ENCODE measurements around the gene MEF2C. TPM values are rescaled to one million over a fixed set of nuclear protein-coding genes. Genes with fewer than 3 reads are reported as not detected.

Gene MEF2C
- total and polyA plus RNA-seq, 2 donors = 8.0 to 12.8 TPM

- H3K36me3 ChIP-seq (ENCODE audit: control insufficient read depth in 2 of 2, insufficient read depth in 2 of 2, low read length in 1 of 2) = no peaks in the 10 kb centered on the region
- no peak for DNase-seq (ENCODE audit: low read depth in 6 of 9, low spot score in 9 of 9)
- 5% methylated on average over 52 of the region's 52 CpGs for WGBS
- peaks cover 0 to 15% of the 10 kb centered on the region in 2 donors for H3K4me1 ChIP-seq (ENCODE audit: control insufficient read depth in 2 of 2, insufficient read depth in 2 of 2, low read length in 2 of 2)
- H3K9me3 ChIP-seq (ENCODE audit: control insufficient read depth in 2 of 2, insufficient read depth in 1 of 2, low read length in 1 of 2) = peaks cover 1 to 4% of the 10 kb centered on the region in 2 donors
- no peak overlapping the region for H3K27ac ChIP-seq (ENCODE audit: low read depth in 1 of 2, low read length in 1 of 2)
- peaks cover 75 to 98% of the 10 kb centered on the region in 2 donors for H3K27me3 ChIP-seq (ENCODE audit: control insufficient read depth in 2 of 2, insufficient read depth in 1 of 2, low read length in 1 of 2)
- no peak overlapping the region for H3K4me3 ChIP-seq (ENCODE audit: low read length in 2 of 2)
These were observed 190.8 kb downstream of the MEF2C start for GRCh38 chr5:88691945-88692868.

DNA sequence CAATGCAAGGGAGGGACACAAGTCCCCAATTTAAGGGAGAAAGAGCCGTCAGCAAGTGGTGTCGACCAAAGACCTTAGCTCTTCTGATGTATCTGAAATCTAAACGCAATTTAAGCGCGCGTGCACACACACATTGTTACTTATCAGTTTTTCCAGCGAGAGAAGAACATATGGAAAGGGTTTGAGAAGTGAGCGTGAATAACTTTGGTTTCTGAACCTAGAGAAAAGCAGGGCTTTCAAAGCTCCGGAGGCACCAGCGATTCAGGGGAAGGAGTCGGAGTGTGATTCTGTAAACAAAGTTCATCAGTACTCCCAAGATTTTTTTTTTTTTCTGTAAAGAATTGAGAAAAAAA is 191.8 kb downstream of the MEF2C start:
- H3K4me3 ChIP-seq (ENCODE audit: low read length in 2 of 2) = no peak overlapping the region
- 7% methylated on average over 11 of the region's 11 CpGs for WGBS
- H3K36me3 ChIP-seq (ENCODE audit: control insufficient read depth in 2 of 2, insufficient read depth in 2 of 2, low read length in 1 of 2) = no peaks in the 10 kb centered on the region
- peaks cover 83 to 100% of the 10 kb centered on the region in 2 donors for H3K27me3 ChIP-seq (ENCODE audit: control insufficient read depth in 2 of 2, insufficient read depth in 1 of 2, low read length in 1 of 2)
- H3K27ac ChIP-seq (ENCODE audit: low read depth in 1 of 2, low read length in 1 of 2) = no peak overlapping the region
- H3K9me3 ChIP-seq (ENCODE audit: control insufficient read depth in 2 of 2, insufficient read depth in 1 of 2, low read length in 1 of 2) = peaks cover 1 to 4% of the 10 kb centered on the region in 2 donors
- peaks cover 0 to 15% of the 10 kb centered on the region in 2 donors for H3K4me1 ChIP-seq (ENCODE audit: control insufficient read depth in 2 of 2, insufficient read depth in 2 of 2, low read length in 2 of 2)
- DNase-seq (ENCODE audit: low read depth in 6 of 9, low spot score in 9 of 9) = no peak

DNA sequence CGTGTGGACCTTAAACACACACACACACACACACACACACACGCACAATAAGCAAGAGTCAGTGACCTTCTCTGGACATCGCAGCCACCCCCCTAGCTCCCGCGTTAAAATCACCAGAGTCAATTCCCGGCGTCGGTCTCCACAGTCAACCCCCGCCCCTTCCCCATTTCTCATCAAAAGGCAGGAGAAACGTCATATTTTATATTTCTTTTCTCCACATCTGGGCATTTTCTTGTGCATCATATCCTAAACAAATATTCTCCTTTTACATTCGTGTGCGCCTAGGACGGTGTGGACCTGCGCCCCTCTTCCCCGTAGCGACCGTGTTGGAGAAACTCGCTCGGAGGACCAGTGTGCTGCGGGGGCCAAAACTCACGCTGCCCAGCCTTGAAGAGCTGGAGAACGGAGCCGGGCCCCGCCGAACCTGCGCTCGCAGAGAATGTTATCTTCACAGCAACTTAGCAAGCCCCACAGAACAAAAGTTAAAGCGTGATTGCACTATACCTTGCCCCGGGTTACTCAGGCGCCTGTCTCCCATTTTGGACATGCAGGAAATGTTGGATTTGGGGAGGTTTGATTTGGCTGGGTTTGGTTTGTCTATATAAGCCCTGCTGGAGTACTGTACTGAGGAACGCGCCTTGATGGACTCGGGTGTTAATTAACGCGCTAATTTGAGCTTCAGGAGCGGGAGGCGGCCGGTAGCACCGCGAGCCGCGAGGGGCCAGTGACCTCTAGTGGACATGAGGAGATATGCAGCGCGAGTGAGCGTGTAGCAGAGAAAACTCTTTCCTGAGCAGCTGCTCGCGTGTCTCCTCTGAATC is 192.4 kb downstream of the MEF2C start:
- Histone ChIP-seq H3K4me3 (ENCODE audit: low read length in 2 of 2) (no peak overlapping the region), H3K36me3 (ENCODE audit: control insufficient read depth in 2 of 2, insufficient read depth in 2 of 2, low read length in 1 of 2) (no peaks in the 10 kb centered on the region), H3K4me1 (ENCODE audit: control insufficient read depth in 2 of 2, insufficient read depth in 2 of 2, low read length in 2 of 2) (peaks cover 0 to 15% of the 10 kb centered on the region in 2 donors), H3K27me3 (ENCODE audit: control insufficient read depth in 2 of 2, insufficient read depth in 1 of 2, low read length in 1 of 2) (peaks cover 85 to 100% of the 10 kb centered on the region in 2 donors), H3K9me3 (ENCODE audit: control insufficient read depth in 2 of 2, insufficient read depth in 1 of 2, low read length in 1 of 2) (peaks cover 1 to 4% of the 10 kb centered on the region in 2 donors), H3K27ac (ENCODE audit: low read depth in 1 of 2, low read length in 1 of 2) (no peak overlapping the region)
- DNase-seq (ENCODE audit: low read depth in 6 of 9, low spot score in 9 of 9) = peak in 5 of 9 donors; percentile 32 to 77 (median 45)
- WGBS = 5% methylated on average over 47 of the region's 47 CpGs

DNA sequence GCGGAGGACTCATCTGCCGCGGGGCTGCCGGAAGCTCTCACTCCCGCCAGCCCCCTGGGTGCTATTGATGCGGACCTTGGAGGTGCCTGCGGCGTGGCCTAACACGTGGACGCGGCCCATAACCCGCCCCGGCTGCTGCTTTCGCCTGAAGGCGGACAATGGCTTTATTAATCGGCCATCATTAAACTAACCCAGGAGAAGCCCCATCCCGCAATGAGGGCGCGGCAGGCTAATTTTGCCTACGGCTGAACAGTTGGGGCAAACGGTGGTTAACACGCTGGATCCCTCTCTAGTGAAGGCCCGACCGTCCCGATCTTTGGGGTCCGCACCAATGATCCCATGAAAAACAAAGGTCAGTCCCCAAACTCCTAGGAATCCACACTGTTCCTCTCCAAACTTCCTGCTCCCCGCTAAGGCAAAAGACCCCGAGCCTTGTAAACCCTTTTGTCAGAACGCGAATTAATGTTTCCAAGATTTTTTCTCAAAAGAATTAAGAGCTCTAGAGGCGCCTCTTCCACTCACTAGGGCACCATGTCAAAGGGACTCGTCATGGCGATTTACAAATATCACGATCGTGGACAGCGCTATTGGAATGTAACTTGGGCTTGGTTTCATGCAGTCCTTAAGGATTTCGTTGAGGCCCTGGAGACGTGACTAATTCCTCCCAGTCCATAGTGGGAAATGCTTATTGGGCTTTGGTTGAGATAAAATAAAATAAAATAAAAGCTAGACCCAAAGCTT is 193.1 kb downstream of the MEF2C start:
- Histone ChIP-seq H3K36me3 (ENCODE audit: control insufficient read depth in 2 of 2, insufficient read depth in 2 of 2, low read length in 1 of 2) (no peaks in the 10 kb centered on the region), H3K4me3 (ENCODE audit: low read length in 2 of 2) (no peak overlapping the region), H3K4me1 (ENCODE audit: control insufficient read depth in 2 of 2, insufficient read depth in 2 of 2, low read length in 2 of 2) (peaks cover 0 to 15% of the 10 kb centered on the region in 2 donors), H3K9me3 (ENCODE audit: control insufficient read depth in 2 of 2, insufficient read depth in 1 of 2, low read length in 1 of 2) (peaks cover 0 to 3% of the 10 kb centered on the region in 2 donors), H3K27me3 (ENCODE audit: control insufficient read depth in 2 of 2, insufficient read depth in 1 of 2, low read length in 1 of 2) (peaks cover 86 to 100% of the 10 kb centered on the region in 2 donors), H3K27ac (ENCODE audit: low read depth in 1 of 2, low read length in 1 of 2) (no peak overlapping the region)
- peak in 1 of 9 donors; percentile 5 for DNase-seq (ENCODE audit: low read depth in 6 of 9, low spot score in 9 of 9)
- 9% methylated on average over 38 of the region's 38 CpGs for WGBS

DNA sequence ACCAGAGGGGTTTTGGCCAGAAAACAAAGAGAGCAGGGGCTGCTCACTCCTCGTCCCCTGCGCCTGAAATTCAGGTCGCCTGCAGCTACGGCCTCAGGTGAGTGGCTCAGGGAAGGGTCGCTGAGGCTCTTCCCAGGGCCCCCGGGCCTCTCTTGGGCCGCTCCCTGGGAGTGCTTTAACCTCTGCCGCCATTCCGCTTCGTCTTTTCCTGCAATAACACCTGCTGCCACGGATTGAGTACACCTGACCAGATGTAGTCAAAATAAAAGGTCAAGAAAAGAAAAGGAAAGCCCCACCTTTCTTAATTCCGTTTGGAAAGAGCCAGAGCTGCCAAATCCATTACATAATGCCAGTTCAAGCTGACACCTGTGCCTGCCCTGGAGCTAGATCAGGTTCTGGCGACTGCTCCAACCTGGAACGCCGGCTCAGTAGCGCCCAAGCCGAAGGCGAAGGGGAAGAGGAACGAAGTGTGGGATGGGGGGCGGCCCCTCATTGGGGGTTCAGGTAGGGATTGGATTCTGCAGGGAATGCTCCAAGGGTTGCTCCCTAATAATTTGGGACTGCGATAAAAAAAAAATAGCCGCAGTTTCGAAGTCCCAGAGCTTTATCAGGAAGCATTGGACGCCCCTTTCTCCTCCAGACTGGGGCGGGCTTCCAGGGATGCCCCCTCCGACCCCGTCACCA is 193.9 kb downstream of the MEF2C start:
- no peak overlapping the region for H3K27ac ChIP-seq (ENCODE audit: low read depth in 1 of 2, low read length in 1 of 2)
- peaks cover 87 to 100% of the 10 kb centered on the region in 2 donors for H3K27me3 ChIP-seq (ENCODE audit: control insufficient read depth in 2 of 2, insufficient read depth in 1 of 2, low read length in 1 of 2)
- H3K9me3 ChIP-seq (ENCODE audit: control insufficient read depth in 2 of 2, insufficient read depth in 1 of 2, low read length in 1 of 2) = peaks cover 0 to 3% of the 10 kb centered on the region in 2 donors
- peaks cover 0 to 17% of the 10 kb centered on the region in 2 donors for H3K4me1 ChIP-seq (ENCODE audit: control insufficient read depth in 2 of 2, insufficient read depth in 2 of 2, low read length in 2 of 2)
- WGBS = 10% methylated on average over 27 of the region's 27 CpGs
- no peaks in the 10 kb centered on the region for H3K36me3 ChIP-seq (ENCODE audit: control insufficient read depth in 2 of 2, insufficient read depth in 2 of 2, low read length in 1 of 2)
- peak in 1 of 9 donors; percentile 2 for DNase-seq (ENCODE audit: low read depth in 6 of 9, low spot score in 9 of 9)
- no peak overlapping the region for H3K4me3 ChIP-seq (ENCODE audit: low read length in 2 of 2)

DNA sequence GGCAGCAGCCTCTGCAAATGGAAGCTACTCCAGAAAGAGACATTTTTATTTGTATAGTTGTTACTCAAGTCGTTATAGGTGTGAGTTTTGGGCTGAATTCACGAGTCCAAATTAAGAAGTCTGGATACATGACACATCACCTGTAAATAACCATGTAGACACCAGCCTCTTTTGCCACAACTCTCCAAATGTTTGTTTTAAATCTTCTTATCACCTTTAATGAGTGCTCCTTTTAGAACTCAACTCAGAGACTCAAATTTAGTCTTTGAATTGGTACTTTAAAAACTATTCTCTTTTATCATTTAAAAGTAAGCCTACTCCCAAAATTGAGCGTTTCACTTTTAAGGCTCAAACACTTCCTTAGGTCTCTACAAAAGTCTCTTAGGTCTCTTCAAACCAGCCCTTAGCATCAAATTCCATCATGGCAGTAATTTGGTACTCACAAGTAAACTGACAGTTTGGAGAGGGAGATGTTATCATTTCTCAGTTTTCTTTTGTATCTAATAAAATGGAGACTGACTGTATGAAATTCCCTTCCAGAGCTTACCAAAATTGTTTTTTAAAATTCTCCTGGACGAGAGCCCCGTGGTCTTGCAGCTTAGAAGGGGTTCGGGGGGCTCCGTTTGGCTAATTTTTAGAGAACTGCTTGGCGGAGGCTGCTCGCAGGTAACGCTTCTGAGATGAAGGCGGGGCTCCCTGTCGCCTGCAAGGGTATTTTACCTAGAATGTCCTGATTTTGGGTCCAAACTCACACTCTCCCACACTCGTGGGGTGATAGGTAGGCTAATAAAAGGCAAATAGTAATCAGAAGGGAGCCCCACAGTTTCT is 194.6 kb downstream of the MEF2C start:
- H3K4me1 ChIP-seq (ENCODE audit: control insufficient read depth in 2 of 2, insufficient read depth in 2 of 2, low read length in 2 of 2) = peaks cover 0 to 25% of the 10 kb centered on the region in 2 donors
- DNase-seq (ENCODE audit: low read depth in 6 of 9, low spot score in 9 of 9) = peak in 1 of 9 donors; percentile 1
- no peak overlapping the region for H3K27ac ChIP-seq (ENCODE audit: low read depth in 1 of 2, low read length in 1 of 2)
- peaks cover 87 to 100% of the 10 kb centered on the region in 2 donors for H3K27me3 ChIP-seq (ENCODE audit: control insufficient read depth in 2 of 2, insufficient read depth in 1 of 2, low read length in 1 of 2)
- H3K9me3 ChIP-seq (ENCODE audit: control insufficient read depth in 2 of 2, insufficient read depth in 1 of 2, low read length in 1 of 2) = peaks cover 0 to 3% of the 10 kb centered on the region in 2 donors
- H3K4me3 ChIP-seq (ENCODE audit: low read length in 2 of 2) = no peak overlapping the region
- no peaks in the 10 kb centered on the region for H3K36me3 ChIP-seq (ENCODE audit: control insufficient read depth in 2 of 2, insufficient read depth in 2 of 2, low read length in 1 of 2)
- 12% methylated on average over 13 of the region's 13 CpGs for WGBS

GRCh38 chr5:88687373-88687911 is 195.5 kb downstream of the MEF2C start:
- DNase-seq (ENCODE audit: low read depth in 6 of 9, low spot score in 9 of 9) = no peak
- H3K27ac ChIP-seq (ENCODE audit: low read depth in 1 of 2, low read length in 1 of 2) = no peak overlapping the region
- peaks cover 0 to 3% of the 10 kb centered on the region in 2 donors for H3K9me3 ChIP-seq (ENCODE audit: control insufficient read depth in 2 of 2, insufficient read depth in 1 of 2, low read length in 1 of 2)
- H3K36me3 ChIP-seq (ENCODE audit: control insufficient read depth in 2 of 2, insufficient read depth in 2 of 2, low read length in 1 of 2) = no peaks in the 10 kb centered on the region
- peaks cover 0 to 26% of the 10 kb centered on the region in 2 donors for H3K4me1 ChIP-seq (ENCODE audit: control insufficient read depth in 2 of 2, insufficient read depth in 2 of 2, low read length in 2 of 2)
- H3K4me3 ChIP-seq (ENCODE audit: low read length in 2 of 2) = no peak overlapping the region
- peaks cover 85 to 100% of the 10 kb centered on the region in 2 donors for H3K27me3 ChIP-seq (ENCODE audit: control insufficient read depth in 2 of 2, insufficient read depth in 1 of 2, low read length in 1 of 2)
- WGBS = 6% methylated on average over 11 of the region's 11 CpGs
